Measurements from ENCODE around the gene NUP210. TPM values are rescaled to one million over a fixed set of nuclear protein-coding genes. Genes with fewer than 3 reads are reported as not detected.

NUP210 gene
- total and polyA plus RNA-seq, 7 donors: under 0.01 to 26.4 (median 2.1) TPM

GRCh38 chr3:13288732-13289718, 131.1 kb downstream of the NUP210 start:
- no peak for TF ChIP-seq POLR2AphosphoS5 (IDR thresholded peaks at IDR 0.05)
- no peak for TF ChIP-seq EP300 (IDR thresholded peaks at IDR 0.05)
- no peak for TF ChIP-seq POLR2A (IDR thresholded peaks at IDR 0.05)
- no peak for TF ChIP-seq CTCF (IDR thresholded peaks at IDR 0.05)
- WGBS, 2 donors: 71 to 80% methylated on average over 10 of the region's 10 CpGs
- peaks cover 15 to 40% (median 23%) of the 10 kb centered on the region in 3 donors for H3K27me3 ChIP-seq
- no peak overlapping the region for H3K27ac ChIP-seq
- no peak overlapping the region for H3K4me3 ChIP-seq
- intact Hi-C loops (cut with DNase I): no loop called here
- no peaks in the 10 kb centered on the region for H3K36me3 ChIP-seq
- H3K4me1 ChIP-seq: no peaks in the 10 kb centered on the region
- peaks cover 0 to 8% (median 3%) of the 10 kb centered on the region in 4 donors for H3K9me3 ChIP-seq
- DNase-seq: peak; percentile 40

- Histone ChIP-seq H3K4me3 (no peak overlapping the region), H3K27me3 (peaks cover 24 to 50% (median 33%) of the 10 kb centered on the region in 3 donors), H3K36me3 (no peaks in the 10 kb centered on the region), H3K27ac (no peak overlapping the region), H3K4me1 (peaks cover 0 to 6% (median 5%) of the 10 kb centered on the region in 4 donors), H3K9me3 (peaks cover 0 to 12% (median 8%) of the 10 kb centered on the region in 4 donors)
- no peak for DNase-seq
- TF ChIP-seq EP300 (IDR thresholded peaks at IDR 0.05) (no peak), POLR2A (IDR thresholded peaks at IDR 0.05) (no peak), CTCF (IDR thresholded peaks at IDR 0.05) (no peak), POLR2AphosphoS5 (IDR thresholded peaks at IDR 0.05) (no peak)
- intact Hi-C loops (cut with DNase I): no loop called here
- 36 to 56% methylated on average over 4 of the region's 4 CpGs for WGBS, 2 donors
These were observed 132.3 kb downstream of the NUP210 start for GRCh38 chr3:13287833-13288232.

GRCh38 chr3:13286873-13287272, 133.2 kb downstream of the NUP210 start:
- Histone ChIP-seq H3K27ac (no peak overlapping the region), H3K4me1 (peaks cover 0 to 13% (median 12%) of the 10 kb centered on the region in 4 donors), H3K27me3 (peaks cover 31 to 56% (median 40%) of the 10 kb centered on the region in 3 donors), H3K36me3 (no peaks in the 10 kb centered on the region), H3K9me3 (peaks cover 0 to 12% (median 8%) of the 10 kb centered on the region in 4 donors), H3K4me3 (no peak overlapping the region)
- TF ChIP-seq POLR2A (IDR thresholded peaks at IDR 0.05): no peak
- TF ChIP-seq POLR2AphosphoS5 (IDR thresholded peaks at IDR 0.05): no peak
- TF ChIP-seq CTCF (IDR thresholded peaks at IDR 0.05): no peak
- TF ChIP-seq EP300 (IDR thresholded peaks at IDR 0.05): no peak
- WGBS, 2 donors: 91 to 95% methylated on average over 2 of the region's 2 CpGs
- no peak for DNase-seq
- intact Hi-C loops (cut with DNase I): no loop called here

- peaks cover 0 to 12% (median 8%) of the 10 kb centered on the region in 4 donors for H3K9me3 ChIP-seq
- H3K27me3 ChIP-seq: peaks cover 31 to 66% (median 44%) of the 10 kb centered on the region in 3 donors
- intact Hi-C loops (cut with DNase I): no loop called here
- H3K4me1 ChIP-seq: peaks cover 0 to 15% (median 13%) of the 10 kb centered on the region in 4 donors
- no peak overlapping the region for H3K27ac ChIP-seq
- no peak overlapping the region for H3K4me3 ChIP-seq
- DNase-seq: peak; percentile 46
- TF ChIP-seq POLR2A (IDR thresholded peaks at IDR 0.05): no peak
- TF ChIP-seq CTCF (IDR thresholded peaks at IDR 0.05): no peak
- no peak for TF ChIP-seq EP300 (IDR thresholded peaks at IDR 0.05)
- no peak for TF ChIP-seq POLR2AphosphoS5 (IDR thresholded peaks at IDR 0.05)
- WGBS, 2 donors: 82 to 91% methylated on average over 11 of the region's 11 CpGs
- no peaks in the 10 kb centered on the region for H3K36me3 ChIP-seq
These were observed 135.0 kb downstream of the NUP210 start for GRCh38 chr3:13285007-13285567.
